HFFc6 (cell line): ENCODE measurements around the gene TIMM44. TPM values are rescaled to one million over a fixed set of nuclear protein-coding genes. Genes with fewer than 3 reads are reported as not detected.
A peak's percentile ranks its signal among the peaks of the same experiment; 100 is the strongest.

ENCODE experiments used
- DNase-seq: peaks from one replicate; pipeline ENCODE4 v3.0.0-alpha.2; 2018
- H3K27ac Mint-ChIP-seq: 2 replicates; pipeline ENCODE4 v1.8.0; 2020; ENCODE audit warnings: mild to moderate bottlenecking, mixed read lengths
- H3K27me3 Mint-ChIP-seq: 2 replicates; pipeline ENCODE4 v1.8.0; 2021; ENCODE audit warnings: mild to moderate bottlenecking, moderate library complexity, mixed read lengths; ENCODE audit not compliant: insufficient read depth
- H3K36me3 Mint-ChIP-seq: 2 replicates; pipeline ENCODE4 v1.8.0; 2021; ENCODE audit warnings: low read depth, mixed read lengths
- H3K4me1 Mint-ChIP-seq: 2 replicates; pipeline ENCODE4 v1.8.0; 2020; ENCODE audit warnings: low read depth, mixed read lengths
- H3K4me3 Mint-ChIP-seq: 2 replicates; pipeline ENCODE4 v1.8.0; 2020; ENCODE audit warnings: mild to moderate bottlenecking, moderate library complexity, mixed read lengths
- H3K9me3 Mint-ChIP-seq: 2 replicates; pipeline ENCODE4 v1.8.0; 2020; ENCODE audit warnings: mild to moderate bottlenecking, mixed read lengths
- total RNA-seq, 6 experiments: library from RNA; stranded (reverse); fragmentation: NEBNext Ultra II Directional; extraction: Animal tissue kit (Norgen Biotek cat#: 25700); gene quantifications; 2 replicates in 1 of 6; 3 replicates in 5 of 6; pipeline ENCODE4 v1.2.3, GENCODE V29; 2021
- TF ChIP-seq, protein P1 (sequence below): fragments of 200-600 bp; sonication (generic); IDR thresholded peaks from 2 replicates; pipeline ENCODE4 v1.5.0; 2021; ENCODE audit warnings: antibody characterized with exemption, mild to moderate bottlenecking

TIMM44 gene
- total RNA-seq, 6 experiments from 2014 or later: 42.9 to 53.5 (median 46.1) TPM

DNA sequence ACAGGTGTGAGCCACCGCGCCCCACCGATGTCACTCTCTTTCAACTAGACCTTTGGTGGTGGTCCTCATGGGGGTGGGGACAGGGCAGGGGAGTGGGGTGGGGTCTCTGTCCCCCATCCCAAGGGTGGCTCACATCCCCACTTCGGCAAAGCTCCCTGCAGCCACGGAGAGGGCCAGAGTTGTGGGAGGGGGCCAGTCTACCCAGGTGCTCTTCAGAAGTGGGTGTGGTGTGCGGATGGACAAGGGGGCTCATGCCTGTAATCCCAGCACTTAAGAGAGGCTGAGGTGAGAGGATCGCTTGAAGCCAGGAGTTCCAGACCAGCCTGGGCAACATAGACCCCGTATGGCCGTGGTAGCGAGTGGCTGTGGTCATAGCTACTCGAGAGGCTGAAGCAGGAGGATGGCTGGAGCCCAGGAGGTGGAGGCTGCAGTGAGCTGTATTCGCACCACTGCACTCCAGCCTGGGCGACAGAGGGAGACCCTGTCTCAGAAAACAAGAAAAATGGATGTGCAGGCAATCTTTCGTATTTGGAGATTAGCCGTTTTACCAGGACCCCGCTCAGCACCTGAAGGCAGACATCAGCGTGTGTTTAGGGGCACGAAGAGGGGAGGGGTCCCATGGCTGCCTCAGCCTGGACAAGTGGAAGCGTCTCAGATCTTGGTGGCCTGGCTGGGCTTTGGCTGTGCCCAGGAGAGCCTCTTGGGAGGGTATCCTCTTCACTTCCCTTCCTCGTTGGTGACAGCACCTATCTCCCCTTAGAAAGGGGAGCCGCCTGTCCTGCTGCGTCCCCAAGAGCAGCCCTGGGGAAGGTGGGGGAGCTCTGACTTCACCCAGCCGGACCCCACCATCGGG lies 28.0 kb downstream of the TIMM44 start:
- H3K36me3 Mint-ChIP-seq: peaks cover 5% of the 10 kb centered on the region; the same call in 1 of the 2 replicates
- TF ChIP-seq, protein P1, sequence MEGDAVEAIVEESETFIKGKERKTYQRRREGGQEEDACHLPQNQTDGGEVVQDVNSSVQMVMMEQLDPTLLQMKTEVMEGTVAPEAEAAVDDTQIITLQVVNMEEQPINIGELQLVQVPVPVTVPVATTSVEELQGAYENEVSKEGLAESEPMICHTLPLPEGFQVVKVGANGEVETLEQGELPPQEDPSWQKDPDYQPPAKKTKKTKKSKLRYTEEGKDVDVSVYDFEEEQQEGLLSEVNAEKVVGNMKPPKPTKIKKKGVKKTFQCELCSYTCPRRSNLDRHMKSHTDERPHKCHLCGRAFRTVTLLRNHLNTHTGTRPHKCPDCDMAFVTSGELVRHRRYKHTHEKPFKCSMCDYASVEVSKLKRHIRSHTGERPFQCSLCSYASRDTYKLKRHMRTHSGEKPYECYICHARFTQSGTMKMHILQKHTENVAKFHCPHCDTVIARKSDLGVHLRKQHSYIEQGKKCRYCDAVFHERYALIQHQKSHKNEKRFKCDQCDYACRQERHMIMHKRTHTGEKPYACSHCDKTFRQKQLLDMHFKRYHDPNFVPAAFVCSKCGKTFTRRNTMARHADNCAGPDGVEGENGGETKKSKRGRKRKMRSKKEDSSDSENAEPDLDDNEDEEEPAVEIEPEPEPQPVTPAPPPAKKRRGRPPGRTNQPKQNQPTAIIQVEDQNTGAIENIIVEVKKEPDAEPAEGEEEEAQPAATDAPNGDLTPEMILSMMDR: no peak
- peak overlapping the region; percentile 72 for H3K4me3 Mint-ChIP-seq
- H3K9me3 Mint-ChIP-seq: no peaks in the 10 kb centered on the region
- H3K4me1 Mint-ChIP-seq: peaks cover 19% of the 10 kb centered on the region
- peaks cover 9% of the 10 kb centered on the region for H3K27me3 Mint-ChIP-seq
- H3K27ac Mint-ChIP-seq: peak overlapping the region; percentile 48
- no peak for DNase-seq

DNA sequence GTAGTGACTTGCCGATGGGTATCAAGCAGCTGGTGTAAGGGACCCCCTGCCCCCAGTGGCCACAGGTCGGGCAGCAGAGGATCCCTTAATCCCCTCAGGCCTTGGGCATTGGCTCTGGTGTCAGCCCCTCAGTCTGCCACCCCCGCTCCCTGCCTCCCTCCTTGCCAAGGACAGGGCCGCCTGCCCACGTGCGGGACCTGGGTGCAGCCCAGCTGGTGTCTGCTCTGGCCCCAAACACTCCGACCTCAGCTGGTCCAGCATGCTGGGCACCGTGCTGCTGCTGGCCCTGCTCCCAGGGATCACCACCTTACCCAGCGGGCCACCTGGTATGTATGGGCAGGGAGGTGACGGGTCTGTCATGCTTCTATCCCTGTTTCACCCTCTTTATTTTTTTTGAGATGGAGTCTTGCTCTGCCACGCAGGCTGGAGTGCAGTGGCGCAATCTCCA lies 28.8 kb downstream of the TIMM44 start, which contains the start of gene TGFBR3L:
Gene TGFBR3L (plus strand): TSS at position 233 of the 448 bp plus-strand sequence.
- Mint-ChIP-seq H3K27me3 (peaks cover 9% of the 10 kb centered on the region), H3K9me3 (no peaks in the 10 kb centered on the region), H3K4me1 (peaks cover 14% of the 10 kb centered on the region), H3K4me3 (peak within 1 kb of the TSS; percentile 72), H3K36me3 (peaks cover 5% of the 10 kb centered on the region; the same call in 1 of the 2 replicates), H3K27ac (peak within 1 kb of the TSS; percentile 48)
- TF ChIP-seq, protein P1: no peak
- no peak for DNase-seq

DNA sequence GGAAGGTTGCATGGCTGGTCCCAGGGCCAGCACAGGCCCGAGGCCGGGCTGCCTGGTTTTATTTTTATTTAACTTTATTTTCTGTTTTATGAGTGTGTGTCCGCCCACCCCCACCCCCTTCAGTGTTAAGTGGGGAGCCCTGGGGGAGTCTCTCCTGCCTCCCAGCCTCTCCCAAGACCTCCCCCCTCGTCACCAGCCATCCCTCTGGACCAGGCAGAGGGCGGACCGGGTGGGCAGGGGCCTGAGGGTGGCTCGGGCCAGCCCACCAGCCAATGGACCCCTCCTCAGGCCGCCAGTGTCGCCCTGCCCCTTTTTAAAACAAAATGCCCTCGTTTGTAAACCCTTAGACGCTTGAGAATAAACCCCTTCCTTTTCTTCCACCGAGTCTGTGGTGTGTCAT lies 29.4 kb downstream of the TIMM44 start:
- no peak for DNase-seq

GRCh38 chr19:7913652-7914051 lies 29.8 kb downstream of the TIMM44 start:
- no peak overlapping the region for H3K4me3 Mint-ChIP-seq
- H3K9me3 Mint-ChIP-seq: no peaks in the 10 kb centered on the region
- peaks cover 5% of the 10 kb centered on the region; the same call in 1 of the 2 replicates for H3K36me3 Mint-ChIP-seq
- H3K27me3 Mint-ChIP-seq: peaks cover 9% of the 10 kb centered on the region
- no peak for DNase-seq
- H3K4me1 Mint-ChIP-seq: peaks cover 11% of the 10 kb centered on the region
- H3K27ac Mint-ChIP-seq: no peak overlapping the region
- TF ChIP-seq, protein P1: no peak

More for the DNA sequence above, 29.4 kb downstream of the TIMM44 start:
- TF ChIP-seq, protein P1: no peak
- Mint-ChIP-seq H3K27ac (no peak overlapping the region), H3K4me1 (peaks cover 11% of the 10 kb centered on the region), H3K27me3 (peaks cover 9% of the 10 kb centered on the region), H3K36me3 (peaks cover 5% of the 10 kb centered on the region; the same call in 1 of the 2 replicates), H3K4me3 (no peak overlapping the region), H3K9me3 (no peaks in the 10 kb centered on the region)

DNA sequence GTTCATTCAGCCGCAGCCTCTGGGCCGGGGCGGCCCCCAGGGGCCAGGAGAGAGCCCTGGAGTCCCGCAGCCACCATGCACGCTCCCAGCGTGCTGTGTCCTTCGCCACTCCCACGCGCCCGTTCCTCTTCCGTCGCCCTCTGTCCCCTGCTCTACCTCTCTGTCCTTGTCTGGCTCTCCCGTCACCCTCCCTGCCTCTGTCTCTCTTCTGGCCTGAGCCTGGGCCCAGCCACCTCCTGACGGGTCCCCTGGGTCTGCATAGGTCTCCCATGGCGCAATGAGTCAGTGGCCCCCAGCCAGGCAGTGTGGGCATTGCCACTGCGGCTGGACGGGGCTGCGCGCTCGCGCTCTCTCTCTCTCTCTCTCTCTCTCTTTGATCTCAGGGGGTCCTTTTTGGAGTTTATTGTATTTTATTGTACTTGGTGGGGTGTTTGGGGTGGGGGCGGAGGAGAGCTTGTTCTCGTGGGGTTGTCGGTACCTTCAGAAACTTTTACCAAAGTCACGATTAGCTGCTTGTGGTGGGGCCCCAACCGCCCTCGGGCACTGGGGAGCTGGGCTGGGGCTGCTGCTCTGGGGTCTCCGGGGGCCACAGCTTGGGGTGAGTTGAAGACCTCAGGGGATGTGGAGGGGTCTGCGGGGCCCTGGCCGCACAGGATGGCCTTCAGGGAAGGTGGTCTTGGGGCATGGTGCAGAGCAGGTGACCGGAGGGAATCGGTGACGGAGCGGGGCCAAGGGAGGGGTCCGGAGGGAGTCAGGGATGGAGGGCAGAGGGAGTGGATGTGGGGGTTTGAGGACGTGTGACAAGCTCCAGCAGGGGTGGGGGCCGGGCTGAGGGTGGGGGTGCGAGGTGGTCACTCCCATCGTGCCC lies 30.5 kb downstream of the TIMM44 start:
- peaks cover 11% of the 10 kb centered on the region for H3K4me1 Mint-ChIP-seq

More for the DNA sequence above, 30.5 kb downstream of the TIMM44 start:
- H3K36me3 Mint-ChIP-seq: peaks cover 5% of the 10 kb centered on the region; the same call in 1 of the 2 replicates
- peaks cover 9% of the 10 kb centered on the region for H3K27me3 Mint-ChIP-seq
- H3K4me3 Mint-ChIP-seq: no peak overlapping the region
- no peaks in the 10 kb centered on the region for H3K9me3 Mint-ChIP-seq
- H3K27ac Mint-ChIP-seq: no peak overlapping the region
- TF ChIP-seq, protein P1: no peak
- no peak for DNase-seq
